ENCODE measurements around the gene UQCR10.

DNA sequence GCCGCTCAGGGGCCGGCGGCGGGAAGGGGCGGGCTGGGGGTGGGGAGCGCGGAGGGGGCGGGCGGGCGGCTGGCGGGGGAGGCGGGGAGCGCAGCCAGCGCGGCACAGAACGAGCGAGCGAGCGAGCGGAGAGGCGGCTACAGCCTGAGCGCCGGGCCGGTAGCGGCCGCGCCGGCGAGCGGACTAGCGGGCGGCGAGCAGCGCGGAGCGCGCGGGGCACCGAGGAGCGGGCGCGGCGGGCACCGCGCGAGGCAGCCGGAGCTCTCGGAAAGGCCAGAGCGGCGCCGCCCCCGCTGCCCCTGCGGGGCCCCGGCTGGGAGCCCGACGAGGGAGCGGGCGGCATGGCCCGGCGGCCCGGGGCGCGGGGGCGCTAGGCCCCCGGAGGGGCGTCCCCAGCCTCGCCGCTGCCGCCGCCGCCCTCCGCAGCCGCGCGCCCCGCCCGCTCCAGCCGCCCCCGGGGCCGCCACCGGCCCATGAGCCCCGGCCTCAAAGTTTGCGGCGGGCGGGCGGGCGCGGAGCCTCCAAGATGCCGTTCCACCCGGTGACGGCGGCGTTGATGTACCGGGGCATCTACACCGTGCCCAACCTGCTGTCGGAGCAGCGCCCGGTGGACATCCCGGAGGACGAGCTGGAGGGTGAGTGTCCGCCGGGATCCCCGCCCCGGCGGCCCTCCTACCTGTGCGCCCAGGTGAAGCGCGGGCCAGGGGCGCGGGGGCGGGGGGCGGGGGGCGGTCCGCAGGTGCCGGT is 47.1 kb upstream of the UQCR10 start, which contains the start of gene CABP7:
- TF ChIP-seq, protein P1, sequence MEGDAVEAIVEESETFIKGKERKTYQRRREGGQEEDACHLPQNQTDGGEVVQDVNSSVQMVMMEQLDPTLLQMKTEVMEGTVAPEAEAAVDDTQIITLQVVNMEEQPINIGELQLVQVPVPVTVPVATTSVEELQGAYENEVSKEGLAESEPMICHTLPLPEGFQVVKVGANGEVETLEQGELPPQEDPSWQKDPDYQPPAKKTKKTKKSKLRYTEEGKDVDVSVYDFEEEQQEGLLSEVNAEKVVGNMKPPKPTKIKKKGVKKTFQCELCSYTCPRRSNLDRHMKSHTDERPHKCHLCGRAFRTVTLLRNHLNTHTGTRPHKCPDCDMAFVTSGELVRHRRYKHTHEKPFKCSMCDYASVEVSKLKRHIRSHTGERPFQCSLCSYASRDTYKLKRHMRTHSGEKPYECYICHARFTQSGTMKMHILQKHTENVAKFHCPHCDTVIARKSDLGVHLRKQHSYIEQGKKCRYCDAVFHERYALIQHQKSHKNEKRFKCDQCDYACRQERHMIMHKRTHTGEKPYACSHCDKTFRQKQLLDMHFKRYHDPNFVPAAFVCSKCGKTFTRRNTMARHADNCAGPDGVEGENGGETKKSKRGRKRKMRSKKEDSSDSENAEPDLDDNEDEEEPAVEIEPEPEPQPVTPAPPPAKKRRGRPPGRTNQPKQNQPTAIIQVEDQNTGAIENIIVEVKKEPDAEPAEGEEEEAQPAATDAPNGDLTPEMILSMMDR (IDR thresholded peaks at IDR 0.05), result no peak
- no peak for TF ChIP-seq POLR2A (IDR thresholded peaks at IDR 0.05)
- TF ChIP-seq POLR2AphosphoS5 (IDR thresholded peaks at IDR 0.05; ENCODE audit: insufficient read depth in 1 of 2, low read depth in 1 of 2), result no peak
